H1 (cell line): ENCODE results near the gene BEAN1.

Source experiments
- BACH1 ChIP-seq: IDR thresholded peaks from 2 replicates; pipeline ENCODE4 v1.6.1; 2012; ENCODE audit warnings: low read length, improper control_type of control experiment
- BRCA1 ChIP-seq: IDR thresholded peaks from 2 replicates; pipeline ENCODE4 v1.6.1; 2012; ENCODE audit warnings: low read depth, low read length, improper control_type of control experiment
- CHD2 ChIP-seq: IDR thresholded peaks from 2 replicates; pipeline ENCODE4 v1.6.1; 2012; ENCODE audit warnings: low read length, improper control_type of control experiment
- CTCF ChIP-seq, 3 experiments: IDR thresholded peaks; 1 replicate in 2 of 3; 2 replicates in 1 of 3; pipeline versions ENCODE4 v1.5.1 to v1.6.1; 2011; ENCODE audit warnings: low read length in 3 of 3, mild to moderate bottlenecking in 3 of 3, inconsistent platforms in 2 of 3, low read depth in 1 of 3, moderate library complexity in 1 of 3; ENCODE audit not compliant: insufficient read depth in 1 of 3; ENCODE audit errors: control extremely low read depth in 1 of 3
- EP300 ChIP-seq, 2 experiments: IDR thresholded peaks; 1 replicate in 1 of 2; 2 replicates in 1 of 2; pipeline ENCODE4 v1.6.1; 2011 to 2012; ENCODE audit warnings: low read depth in 2 of 2, low read length in 2 of 2, mild to moderate bottlenecking in 2 of 2, borderline replicate concordance in 1 of 2, inconsistent platforms in 1 of 2, moderate library complexity in 1 of 2
- EZH2 ChIP-seq: fragments of 200-600 bp; sonication (generic); IDR thresholded peaks from 2 replicates; pipeline ENCODE4 v1.7.1; 2012; ENCODE audit warnings: low read depth, mild to moderate bottlenecking, moderate library complexity, low read length, inconsistent platforms; ENCODE audit not compliant: severe bottlenecking
- GABPA ChIP-seq: IDR thresholded peaks from 2 replicates; pipeline ENCODE4 v1.6.1; 2011; ENCODE audit warnings: mild to moderate bottlenecking, low read length, moderate library complexity, borderline replicate concordance; ENCODE audit not compliant: insufficient read depth
- JUN ChIP-seq: IDR thresholded peaks from 2 replicates; pipeline ENCODE4 v1.6.1; 2011; ENCODE audit warnings: low read depth, mild to moderate bottlenecking, improper control_type of control experiment, low read length
- POLR2A ChIP-seq, 2 experiments: IDR thresholded peaks; 1 replicate in 1 of 2; 2 replicates in 1 of 2; pipeline ENCODE4 v1.6.1; 2011; ENCODE audit warnings: low read depth in 2 of 2, low read length in 2 of 2, mild to moderate bottlenecking in 2 of 2; ENCODE audit errors: control extremely low read depth in 1 of 2
- POLR2AphosphoS5 ChIP-seq: IDR thresholded peaks from 2 replicates; pipeline ENCODE4 v1.6.1; 2011; ENCODE audit warnings: low read depth, low read length

GRCh38 chr16:66400503-66401380 is 26.4 kb upstream of the BEAN1 start:
- TF ChIP-seq EZH2 (no peak), CTCF (IDR thresholded peaks at IDR 0.05; ENCODE audit: control extremely low read depth in 1 of 3, insufficient read depth in 1 of 3, low read depth in 1 of 3, low read length in 3 of 3) (no peak), BRCA1 (no peak), BACH1 (no peak), POLR2A (IDR thresholded peaks at IDR 0.05; ENCODE audit: control extremely low read depth in 1 of 2, low read depth in 2 of 2, low read length in 2 of 2) (no peak), CHD2 (no peak), POLR2AphosphoS5 (no peak), EP300 (IDR thresholded peaks at IDR 0.05; ENCODE audit: borderline replicate concordance in 1 of 2, low read depth in 2 of 2, low read length in 2 of 2) (no peak), JUN (no peak), GABPA (no peak)
